Activated CD8-positive, alpha-beta T cell treated with anti-CD3 and anti-CD28 coated beads, Interleukin-2, amount 10 ng/mL, durations not matched to agents 7 days and 5 days (primary cell): ENCODE results near the gene DDX23. TPM values are rescaled to one million over a fixed set of nuclear protein-coding genes. Genes with fewer than 3 reads are reported as not detected.

ENCODE experiments used
- ATAC-seq: fragments of 150-1000 bp; cut with Tn5 transposase; one replicate; pipeline ENCODE4 v1.10.0; 2021; ENCODE audit warnings: moderate library complexity
- CTCF ChIA-PET: fragments of 350-600 bp; sonication (Branson Sonifier 250); formaldehyde crosslinking; loops from one replicate; lab custom pipeline; 2021; ENCODE audit warnings: antibody characterized with exemption; lab: Charles Lee
- POLR2A ChIA-PET: fragments of 350-600 bp; sonication (Branson Sonifier 250); formaldehyde crosslinking; loops from one replicate; lab custom pipeline; 2021; ENCODE audit warnings: antibody characterized with exemption; lab: Charles Lee
- DNase-seq: peaks from one replicate; pipeline ENCODE4 v3.0.0-alpha.2; 2020
- H3K27ac Mint-ChIP-seq: one replicate; pipeline ENCODE4 v1.8.0; 2021; ENCODE audit warnings: mild to moderate bottlenecking, mixed read lengths
- H3K27me3 Mint-ChIP-seq: one replicate; pipeline ENCODE4 v1.8.0; 2021; ENCODE audit warnings: low read depth, mixed read lengths
- H3K36me3 Mint-ChIP-seq: one replicate; pipeline ENCODE4 v1.8.0; 2021; ENCODE audit warnings: low read depth, mixed read lengths
- H3K4me1 Mint-ChIP-seq: one replicate; pipeline ENCODE4 v1.8.0; 2021; ENCODE audit warnings: low read depth, mixed read lengths
- H3K4me3 Mint-ChIP-seq: one replicate; pipeline ENCODE4 v1.8.0; 2021; ENCODE audit warnings: mild to moderate bottlenecking, mixed read lengths
- H3K9me3 Mint-ChIP-seq: one replicate; pipeline ENCODE4 v1.8.0; 2022; ENCODE audit warnings: mixed read lengths; ENCODE audit not compliant: insufficient read depth
- total RNA-seq, 2 experiments: library from RNA; stranded (reverse); gene quantifications; one replicate each; pipeline ENCODE4 v1.2.3, GENCODE V29; 2021

Gene DDX23
- total RNA-seq, 2 experiments from 2014 or later = 127 to 154 TPM

GRCh38 chr12:48782457-48783395 lies 69.2 kb downstream of the DDX23 start:
- ATAC-seq (no peak), DNase-seq (no peak)
- H3K9me3 Mint-ChIP-seq = no peaks in the 10 kb centered on the region
- no peaks in the 10 kb centered on the region for H3K4me1 Mint-ChIP-seq
- H3K27me3 Mint-ChIP-seq = peaks cover 30% of the 10 kb centered on the region
- H3K36me3 Mint-ChIP-seq = no peaks in the 10 kb centered on the region
- POLR2A ChIA-PET = no interaction called here
- CTCF ChIA-PET = interaction anchor here (0.7 kb wide), 1 partner anchor 12 kb away, joined by 4 read pairs; no protein-coding TSS in a partner anchor
- H3K27ac Mint-ChIP-seq = no peak overlapping the region
- no peak overlapping the region for H3K4me3 Mint-ChIP-seq

DNA sequence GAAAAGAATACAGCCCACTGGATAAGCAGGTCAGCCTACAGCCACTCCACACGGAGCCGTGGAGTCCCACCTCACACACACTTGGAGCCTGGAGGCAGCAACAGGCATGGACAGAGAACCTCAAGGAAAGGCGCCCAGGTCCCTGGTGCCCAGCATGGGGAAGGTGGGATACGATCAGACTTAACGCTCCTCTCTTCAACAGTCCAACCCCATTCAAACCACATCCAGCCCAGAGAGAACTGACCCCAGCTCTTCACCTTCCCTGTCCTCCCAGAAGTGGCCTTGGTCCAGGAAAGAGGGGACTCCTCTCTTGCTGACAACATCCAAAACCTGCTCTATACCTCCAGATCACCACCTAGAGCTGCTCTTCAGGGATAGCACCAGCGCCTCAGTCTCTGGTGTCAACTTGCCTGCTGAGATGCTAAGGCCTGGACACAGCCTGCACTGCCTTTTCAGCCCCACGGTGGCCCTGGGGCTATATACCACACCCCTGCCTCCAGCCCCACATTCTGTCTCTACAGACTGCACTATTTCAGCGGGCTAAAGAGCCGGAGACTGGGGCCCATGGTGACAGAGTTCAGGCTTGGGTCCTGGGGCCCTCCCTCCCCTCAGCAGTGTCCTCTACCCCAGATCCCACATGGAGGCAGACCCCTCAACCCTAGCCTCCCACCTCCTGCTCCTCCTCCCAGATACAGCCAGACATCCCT lies 70.1 kb downstream of the DDX23 start:
- no peak overlapping the region for H3K4me3 Mint-ChIP-seq
- ATAC-seq = no peak
- H3K4me1 Mint-ChIP-seq = no peaks in the 10 kb centered on the region
- no peak overlapping the region for H3K27ac Mint-ChIP-seq
- DNase-seq = no peak
- no peaks in the 10 kb centered on the region for H3K9me3 Mint-ChIP-seq
- H3K27me3 Mint-ChIP-seq = peaks cover 22% of the 10 kb centered on the region
- H3K36me3 Mint-ChIP-seq = no peaks in the 10 kb centered on the region
- POLR2A ChIA-PET = no interaction called here
- CTCF ChIA-PET = no interaction called here

- ChIA-PET CTCF (interaction anchor here (0.9 to 2.1 kb wide), 3 partner anchors 15 to 34 kb away, joined by 4 to 9 read pairs (median 4); no protein-coding TSS in a partner anchor), POLR2A (no interaction called here)
- Mint-ChIP-seq H3K9me3 (no peaks in the 10 kb centered on the region), H3K27me3 (peaks cover 14% of the 10 kb centered on the region), H3K4me3 (no peak overlapping the region), H3K36me3 (no peaks in the 10 kb centered on the region), H3K4me1 (no peaks in the 10 kb centered on the region), H3K27ac (no peak overlapping the region)
- DNase-seq (no peak), ATAC-seq (no peak)
Observed at GRCh38 chr12:48780381-48781025, 71.5 kb downstream of the DDX23 start.

DNA sequence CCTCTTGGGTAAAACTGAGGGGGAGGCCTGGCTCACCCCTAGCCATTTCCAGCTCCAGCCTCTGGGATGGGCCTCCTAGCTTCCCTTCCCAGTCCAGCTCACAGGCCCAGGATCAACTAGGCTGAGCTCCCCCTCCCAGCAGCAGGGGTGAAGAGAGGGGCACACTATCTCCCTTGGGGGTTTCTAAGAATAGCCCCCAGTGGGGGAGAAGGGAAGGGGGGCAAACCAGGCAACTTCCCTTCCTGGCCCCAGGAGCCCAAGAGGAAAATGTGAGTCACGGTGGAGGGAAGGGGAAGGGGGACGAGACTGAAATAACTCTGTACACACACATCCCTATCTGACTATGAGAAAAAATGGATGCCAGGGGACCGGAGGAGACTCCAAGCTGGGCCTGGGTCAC lies 72.1 kb downstream of the DDX23 start:
- H3K9me3 Mint-ChIP-seq = no peaks in the 10 kb centered on the region
- ChIA-PET POLR2A (no interaction called here), CTCF (interaction anchor here (0.8 to 2.1 kb wide), 3 partner anchors 15 to 35 kb away, joined by 4 to 9 read pairs (median 4); no protein-coding TSS in a partner anchor)
- H3K4me3 Mint-ChIP-seq = no peak overlapping the region
- H3K27me3 Mint-ChIP-seq = peaks cover 10% of the 10 kb centered on the region
- DNase-seq (no peak), ATAC-seq (no peak)
- no peaks in the 10 kb centered on the region for H3K36me3 Mint-ChIP-seq
- H3K4me1 Mint-ChIP-seq = no peaks in the 10 kb centered on the region
- no peak overlapping the region for H3K27ac Mint-ChIP-seq

Other genes with a start within 250 kb of the DDX23 start
- 10 to 100 TPM; 51.3 to 54.3 TPM for gene KANSL2, start 169.9 kb downstream of the DDX23 start, total RNA-seq
- 10 to 100 TPM; 45.1 to 50.6 TPM for gene CCNT1, start 135.5 kb downstream of the DDX23 start, total RNA-seq
- gene ADCY6, start 63.1 kb downstream of the DDX23 start, total RNA-seq = under 1 TPM; 0.18 to 0.37 TPM
- 10 to 100 TPM; 10.5 to 13.1 TPM for gene CACNB3, start 33.7 kb downstream of the DDX23 start, total RNA-seq
- gene RND1, start 13.7 kb upstream of the DDX23 start, total RNA-seq = 1 to 10 TPM; 1.4 to 2.5 TPM
- 10 to 100 TPM; 48.7 to 52.6 TPM for gene FKBP11, start 73.3 kb upstream of the DDX23 start, total RNA-seq
- 100 to 1,000 TPM; 104 to 108 TPM for gene ARF3, start 105.3 kb upstream of the DDX23 start, total RNA-seq
- gene WNT10B, start 119.6 kb upstream of the DDX23 start, total RNA-seq = 1 to 10 TPM; 2.4 to 3.2 TPM
- 1 to 10 TPM in 1 of 2 experiments, under 1 TPM in 1; 0.81 to 1.1 TPM for gene WNT1, start 126.2 kb upstream of the DDX23 start, total RNA-seq
- gene DDN, start 147.2 kb upstream of the DDX23 start, total RNA-seq = under 1 TPM; 0.39 to 0.42 TPM
- 10 to 100 TPM; 57.5 to 59.8 TPM for gene PRKAG1, start 166.6 kb upstream of the DDX23 start, total RNA-seq
- gene KMT2D, start 208.6 kb upstream of the DDX23 start, total RNA-seq = 100 to 1,000 TPM; 113 TPM
- 1 to 10 TPM; 9.5 to 9.9 TPM for gene RHEBL1, start 217.8 kb upstream of the DDX23 start, total RNA-seq
- gene DHH, start 242.6 kb upstream of the DDX23 start, total RNA-seq = under 1 TPM in 1 of 2 experiments, not detected in 1; 0.16 TPM